ENCODE data around the gene TGM6.

DNA sequence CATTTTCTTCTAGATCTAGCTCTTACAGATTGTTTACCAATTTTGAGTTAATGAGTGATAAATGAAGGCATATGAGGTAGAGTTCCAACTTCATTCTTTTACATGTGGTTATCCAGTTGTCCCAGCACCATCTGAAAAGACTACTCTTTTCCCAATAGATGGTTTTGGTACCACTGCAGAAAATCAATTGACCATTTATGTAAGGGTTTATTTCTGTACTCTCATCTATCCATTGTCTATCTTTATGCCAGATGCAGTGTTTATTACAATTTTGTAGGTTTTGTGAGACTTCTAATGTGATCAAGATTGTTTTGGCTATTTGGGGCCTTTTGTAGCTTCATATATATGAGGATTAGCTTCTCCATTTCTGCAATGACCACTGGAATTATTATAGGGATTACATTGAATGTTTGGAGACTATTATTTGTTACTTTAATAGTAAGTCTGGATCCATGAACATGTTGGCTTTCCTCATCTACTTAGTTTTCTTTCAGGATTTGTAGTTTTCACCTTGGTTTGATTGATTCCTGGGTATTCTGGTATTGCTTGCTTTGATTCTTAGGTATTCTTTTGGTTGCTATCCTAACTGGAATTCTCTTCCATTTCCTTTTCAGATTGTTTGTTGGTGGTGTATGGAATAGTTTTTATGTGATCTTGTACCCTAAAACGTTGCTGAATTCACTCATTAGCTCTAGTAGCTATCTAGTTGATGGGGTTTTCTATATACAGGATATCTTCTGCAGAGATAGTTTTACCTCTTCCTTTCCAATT is 79.5 kb downstream of the TGM6 start:
- TF ChIP-seq, protein P1, sequence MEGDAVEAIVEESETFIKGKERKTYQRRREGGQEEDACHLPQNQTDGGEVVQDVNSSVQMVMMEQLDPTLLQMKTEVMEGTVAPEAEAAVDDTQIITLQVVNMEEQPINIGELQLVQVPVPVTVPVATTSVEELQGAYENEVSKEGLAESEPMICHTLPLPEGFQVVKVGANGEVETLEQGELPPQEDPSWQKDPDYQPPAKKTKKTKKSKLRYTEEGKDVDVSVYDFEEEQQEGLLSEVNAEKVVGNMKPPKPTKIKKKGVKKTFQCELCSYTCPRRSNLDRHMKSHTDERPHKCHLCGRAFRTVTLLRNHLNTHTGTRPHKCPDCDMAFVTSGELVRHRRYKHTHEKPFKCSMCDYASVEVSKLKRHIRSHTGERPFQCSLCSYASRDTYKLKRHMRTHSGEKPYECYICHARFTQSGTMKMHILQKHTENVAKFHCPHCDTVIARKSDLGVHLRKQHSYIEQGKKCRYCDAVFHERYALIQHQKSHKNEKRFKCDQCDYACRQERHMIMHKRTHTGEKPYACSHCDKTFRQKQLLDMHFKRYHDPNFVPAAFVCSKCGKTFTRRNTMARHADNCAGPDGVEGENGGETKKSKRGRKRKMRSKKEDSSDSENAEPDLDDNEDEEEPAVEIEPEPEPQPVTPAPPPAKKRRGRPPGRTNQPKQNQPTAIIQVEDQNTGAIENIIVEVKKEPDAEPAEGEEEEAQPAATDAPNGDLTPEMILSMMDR (IDR thresholded peaks at IDR 0.05) = no peak
- no peak for TF ChIP-seq POLR2A (IDR thresholded peaks at IDR 0.05)

Measured in lower leg skin (tissue), 3 donors.